8988T (cell line): ENCODE measurements around the gene DAB1.
"Not testable (repeated sequence)": the region's sequence is repeated elsewhere in the genome, so short reads cannot be mapped to it uniquely, and the experiment has no call there.

Experiments
- DNase-seq: peaks from one replicate; pipeline ENCODE4 v3.0.0; 2011

Gene DAB1

DNA sequence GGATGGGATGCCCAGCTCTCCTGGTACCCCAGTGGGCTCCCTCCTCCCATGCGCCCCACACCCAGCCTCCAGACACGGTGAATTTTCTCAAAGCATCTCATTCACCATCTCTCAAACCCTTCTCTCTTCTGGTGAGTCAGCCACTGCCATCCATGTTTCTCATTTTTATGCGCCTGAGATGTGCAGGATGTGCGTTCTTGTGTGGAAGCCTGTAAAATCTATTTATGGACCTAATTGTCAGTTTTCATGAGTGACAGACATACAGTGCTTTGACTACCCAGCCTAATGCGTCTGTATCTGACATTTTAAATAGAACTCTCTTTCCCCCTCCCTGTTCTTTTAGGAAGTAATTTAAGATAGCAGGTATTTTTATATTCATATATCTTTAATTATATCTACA lies 158.8 kb downstream of the DAB1 start:
- DNase-seq, result no peak

GRCh38 chr1:57262472-57262871 lies 161.4 kb downstream of the DAB1 start:
- DNase-seq, result no peak

- no peak for DNase-seq
Observed at GRCh38 chr1:57258557-57259325, 165.1 kb downstream of the DAB1 start.

GRCh38 chr1:57255945-57256344 lies 167.9 kb downstream of the DAB1 start:
- DNase-seq, result no peak

GRCh38 chr1:57254022-57254421 lies 169.8 kb downstream of the DAB1 start:
- no peak for DNase-seq

GRCh38 chr1:57252597-57253294 lies 171.1 kb downstream of the DAB1 start:
- no peak for DNase-seq

GRCh38 chr1:57250021-57250420 lies 173.8 kb downstream of the DAB1 start:
- DNase-seq, result no peak

DNA sequence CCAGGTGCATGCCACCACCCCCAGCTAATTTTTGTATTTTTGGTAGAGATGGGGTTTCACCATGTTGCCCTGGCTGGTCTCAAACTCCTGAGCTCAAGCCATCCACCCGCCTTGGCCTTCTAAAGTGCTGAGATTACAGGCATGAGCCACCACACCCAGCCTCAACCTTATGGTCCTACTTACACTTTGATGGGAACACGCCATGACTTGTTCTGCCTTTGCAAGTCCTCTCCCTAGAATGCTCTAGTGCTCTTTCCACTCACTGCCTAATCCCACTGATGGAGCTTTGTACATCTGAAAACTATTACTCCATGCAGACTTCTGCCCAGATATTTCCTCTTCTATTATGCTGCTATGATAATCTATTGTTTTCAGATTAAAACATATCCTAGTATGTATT lies 174.3 kb downstream of the DAB1 start:
- DNase-seq, result no peak

DNA sequence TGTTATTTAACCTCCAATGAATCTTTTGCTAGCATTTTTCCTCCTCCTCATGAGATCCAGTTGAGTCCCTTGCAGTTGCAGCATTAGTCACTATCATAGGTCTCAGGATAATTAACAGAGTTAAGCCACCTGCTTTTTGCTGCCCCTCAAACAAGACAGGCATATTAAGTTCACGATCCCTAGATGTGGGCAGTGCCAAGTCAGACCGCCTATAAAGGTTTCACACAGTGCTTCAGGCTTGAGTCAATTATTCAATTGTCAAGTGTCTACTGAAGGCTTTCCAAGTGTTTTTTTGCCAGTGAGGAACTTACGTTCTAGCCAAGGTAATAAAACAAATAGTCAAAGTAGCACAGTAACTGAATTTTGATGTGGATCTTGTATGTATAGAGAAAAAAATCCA lies 175.0 kb downstream of the DAB1 start:
- no peak for DNase-seq

DNA sequence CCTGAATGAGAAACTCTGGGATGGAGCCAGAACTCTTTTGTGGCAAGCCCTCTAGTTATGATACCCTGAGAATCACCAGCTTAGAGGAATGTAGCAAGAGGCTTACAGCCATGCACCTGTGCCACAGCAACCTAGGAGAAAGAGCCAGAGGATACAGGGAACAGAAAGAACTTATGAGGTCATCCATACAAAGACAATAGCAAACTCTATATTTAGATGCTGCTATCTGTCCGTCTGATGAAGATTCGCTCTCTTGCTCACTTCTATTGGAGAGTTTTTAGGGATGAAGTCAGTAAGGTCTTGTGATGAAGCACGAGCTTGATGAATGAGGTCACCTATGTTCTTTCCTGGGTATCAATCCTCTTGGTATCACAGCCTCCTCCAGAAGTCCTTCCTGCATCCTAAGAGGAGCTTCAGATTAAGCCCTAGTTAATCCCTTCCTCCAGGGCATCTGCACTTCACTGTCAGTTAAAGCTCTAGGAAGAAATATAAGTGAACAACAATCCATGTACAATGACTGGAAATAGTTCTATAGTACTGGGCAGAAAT lies 185.6 kb downstream of the DAB1 start:
- no peak for DNase-seq

DNA sequence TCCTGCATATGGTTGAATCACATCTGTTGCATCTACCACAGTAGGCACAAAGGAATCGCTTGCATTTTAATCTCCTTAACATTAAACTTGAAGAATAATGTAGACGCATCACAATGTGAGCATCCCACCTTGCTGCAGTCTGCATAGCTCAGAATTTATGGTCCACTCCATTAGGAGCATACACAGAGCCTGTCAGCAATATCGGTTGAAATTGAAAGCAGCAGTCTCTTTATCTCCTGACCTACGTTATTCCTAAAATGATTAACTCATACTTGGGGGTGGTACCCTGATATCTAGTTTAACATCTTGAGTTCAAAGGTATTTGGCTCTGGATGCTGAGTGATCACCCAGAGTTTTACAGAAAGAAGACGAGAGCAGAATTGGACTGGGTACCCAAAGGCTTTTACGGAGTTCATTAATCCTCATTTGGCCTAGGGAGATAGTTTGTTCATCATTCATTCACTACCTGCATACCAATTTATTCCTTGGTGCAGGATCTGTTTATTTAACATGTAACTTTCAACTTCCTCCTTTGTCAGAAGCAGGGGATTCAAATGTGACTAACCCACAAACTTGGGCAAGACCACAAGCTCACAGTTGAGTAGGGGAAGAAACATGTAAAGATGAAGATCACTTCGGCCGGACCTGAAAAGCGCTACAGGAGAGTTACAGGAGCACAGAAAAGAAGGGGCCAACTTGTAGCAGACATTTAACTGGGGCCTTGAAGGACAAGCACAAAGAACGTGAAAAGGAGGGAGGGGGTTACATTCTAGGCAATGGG lies 187.9 kb downstream of the DAB1 start:
- no peak for DNase-seq

GRCh38 chr1:57234459-57234858 lies 189.4 kb downstream of the DAB1 start:
- no peak for DNase-seq

GRCh38 chr1:57232500-57232899 lies 191.4 kb downstream of the DAB1 start:
- DNase-seq, result no peak

DNA sequence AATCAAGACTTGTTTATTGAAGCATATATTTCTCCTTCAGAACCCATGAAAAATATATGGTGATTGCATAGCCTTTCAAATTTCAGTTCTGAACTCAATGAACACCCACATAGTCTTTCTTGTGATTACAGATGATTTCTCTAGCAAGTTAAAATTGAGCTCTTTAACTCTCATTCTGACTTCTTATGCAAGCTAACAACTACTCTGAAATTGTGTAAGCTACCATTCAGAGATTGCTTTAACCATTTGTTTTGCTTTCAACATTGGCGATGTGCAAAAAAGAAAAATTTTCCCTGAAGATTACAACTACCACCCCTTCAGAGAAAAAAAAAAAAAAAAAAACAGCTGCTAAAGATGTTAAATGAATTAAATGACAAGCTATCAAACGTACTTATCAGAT lies 193.9 kb downstream of the DAB1 start:
- no peak for DNase-seq

GRCh38 chr1:57229076-57229475 lies 194.8 kb downstream of the DAB1 start:
- DNase-seq, result no peak

- no peak for DNase-seq
Observed at GRCh38 chr1:57222801-57223200, 201.1 kb downstream of the DAB1 start.

GRCh38 chr1:57222307-57222706 lies 201.6 kb downstream of the DAB1 start:
- no peak for DNase-seq

- not testable (repeated sequence) for DNase-seq
Observed at GRCh38 chr1:57220905-57221304, 203.0 kb downstream of the DAB1 start.

DNA sequence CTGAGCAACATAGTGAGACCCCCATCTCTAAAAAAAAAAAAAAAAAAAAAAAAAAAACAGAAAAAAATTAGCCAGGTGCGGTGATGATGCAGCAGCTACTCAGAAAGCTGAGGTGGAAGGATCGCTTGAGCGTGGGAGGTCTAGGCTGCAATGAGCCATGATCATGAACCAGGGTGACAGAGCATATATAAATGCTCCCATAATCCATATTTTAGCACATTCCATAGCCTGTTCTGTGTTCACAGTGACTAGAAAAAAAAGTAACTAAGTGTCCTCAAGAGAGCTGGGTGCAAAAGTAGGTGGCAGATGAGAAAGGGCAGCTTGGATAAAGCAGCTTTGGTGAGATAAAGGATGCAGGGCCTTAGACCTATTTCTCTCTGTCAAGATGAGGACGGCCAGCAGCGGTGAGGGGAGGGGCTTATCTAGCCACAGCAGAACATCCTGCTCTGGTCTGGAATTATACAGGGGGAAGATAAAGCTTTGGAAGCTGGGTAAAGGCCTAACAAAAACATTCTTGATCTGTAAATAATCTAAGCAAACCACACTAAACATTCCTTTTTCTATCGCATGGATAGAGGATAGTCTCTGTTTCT lies 205.3 kb downstream of the DAB1 start:
- DNase-seq, result no peak

- DNase-seq, result no peak
Observed at GRCh38 chr1:57217905-57218304, 206.0 kb downstream of the DAB1 start.

DNA sequence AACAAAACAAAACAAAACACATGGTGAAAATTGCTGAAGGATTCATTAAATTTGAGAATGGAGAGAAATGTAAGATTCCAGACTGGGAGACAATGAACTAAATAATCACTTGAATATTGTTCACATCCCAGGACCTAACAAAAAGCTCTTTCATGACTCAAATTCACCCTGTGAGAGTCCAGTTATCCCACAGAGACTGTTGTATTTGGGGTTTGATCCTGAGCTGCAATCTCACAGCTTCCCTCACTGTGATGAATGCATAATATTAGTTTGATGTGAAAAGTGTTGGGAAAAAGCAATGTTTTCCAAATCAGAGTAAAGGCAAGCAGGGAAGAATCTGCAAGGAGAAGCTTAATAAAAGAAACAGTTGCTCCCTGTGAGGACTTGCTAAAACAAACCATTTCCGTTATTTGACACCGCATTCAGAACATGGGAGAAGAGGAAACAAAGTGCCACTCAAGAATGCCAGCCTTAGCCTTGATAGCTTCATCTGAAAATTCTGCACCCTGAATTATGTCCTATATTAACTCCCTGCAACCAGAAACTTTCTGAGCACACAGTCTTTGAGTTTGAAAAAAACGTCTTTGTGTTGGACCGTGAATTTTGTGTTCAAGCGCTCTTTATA lies 208.8 kb downstream of the DAB1 start:
- DNase-seq, result no peak

- DNase-seq, result no peak
Observed at GRCh38 chr1:57210881-57211280, 213.0 kb downstream of the DAB1 start.

- DNase-seq, result no peak
Observed at GRCh38 chr1:57209495-57209894, 214.4 kb downstream of the DAB1 start.
